LNCAP (cell line): Measurements from ENCODE around the gene TSPAN10.
A peak's percentile ranks its signal among the peaks of the same experiment; 100 is the strongest.

Source experiments
- CTCF ChIP-seq: fragments of 450-650 bp; IDR thresholded peaks from 2 replicates; pipeline ENCODE4 v1.5.1; 2017; ENCODE audit warnings: mild to moderate bottlenecking

The TSPAN10 gene

DNA sequence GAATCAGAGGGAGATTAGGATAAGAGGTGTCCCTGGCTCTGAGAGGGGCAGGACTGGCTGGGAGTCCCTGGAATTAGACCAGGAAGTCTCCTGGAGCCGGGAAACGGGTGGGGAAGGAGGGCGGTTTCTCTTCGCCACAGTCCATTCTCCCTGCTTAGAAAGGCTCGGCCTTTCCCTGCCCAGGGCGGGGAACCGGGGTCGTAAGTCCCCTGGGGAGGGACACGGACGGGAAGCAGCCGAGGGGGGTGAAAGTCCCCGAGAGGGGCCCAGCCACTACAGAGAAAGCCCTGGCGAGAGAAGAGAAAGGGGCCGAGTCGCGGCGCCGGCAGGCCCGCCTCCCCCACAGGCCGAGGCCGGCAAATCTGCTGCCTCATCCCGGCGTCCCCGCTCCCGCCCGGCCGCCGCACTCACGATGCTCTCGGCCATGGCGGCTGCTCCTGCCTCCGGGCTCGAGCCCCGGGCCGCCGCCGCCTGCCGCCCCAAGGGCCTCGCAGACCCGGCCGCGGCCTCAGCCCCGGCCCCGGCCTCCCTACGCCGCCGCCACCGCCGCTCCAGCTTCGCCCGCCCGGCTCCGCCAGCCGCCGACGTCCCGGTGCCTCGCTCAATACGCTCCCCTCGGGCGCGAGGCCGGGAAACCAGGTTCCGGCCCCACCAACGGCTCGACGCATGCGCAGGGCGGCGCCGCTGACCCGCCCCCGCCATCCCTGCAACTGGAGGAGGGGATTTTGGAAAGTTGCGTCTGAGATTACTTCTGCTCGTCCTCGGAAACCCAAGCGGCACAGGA is at the start of gene TSPAN10, which contains the start of gene NPLOC4:
Gene TSPAN10 (plus strand): TSS at position 692 of the 784 bp plus-strand sequence. CDS start 5,217 bp downstream, outside the sequence.
Gene NPLOC4 (minus strand): TSS at position 608 of the 784 bp plus-strand sequence. CDS start 182 bp downstream, at position 426.
- no peak for TF ChIP-seq CTCF

DNA sequence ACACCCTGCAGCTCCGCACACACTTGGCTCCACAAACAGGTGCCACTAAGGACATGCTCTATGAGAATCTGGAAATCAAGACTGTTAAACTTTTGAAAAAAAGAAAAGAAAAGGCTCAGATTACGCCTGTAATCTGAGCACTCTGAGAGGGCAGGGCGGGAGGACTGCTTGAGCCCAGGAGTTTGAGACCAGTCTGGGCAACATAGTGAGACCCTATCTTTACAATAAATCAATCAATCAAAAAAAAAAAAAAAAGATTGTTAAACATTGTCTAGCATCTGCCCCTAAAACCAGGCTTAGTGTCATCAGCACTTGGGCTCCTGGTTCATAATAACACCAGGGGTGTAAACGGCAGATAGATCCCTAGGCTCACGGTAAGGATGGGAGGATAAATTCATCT is 47.4 kb upstream of the TSPAN10 start:
- TF ChIP-seq CTCF = no peak

GRCh38 chr17:81590121-81590520 is 46.9 kb upstream of the TSPAN10 start:
- no peak for TF ChIP-seq CTCF

DNA sequence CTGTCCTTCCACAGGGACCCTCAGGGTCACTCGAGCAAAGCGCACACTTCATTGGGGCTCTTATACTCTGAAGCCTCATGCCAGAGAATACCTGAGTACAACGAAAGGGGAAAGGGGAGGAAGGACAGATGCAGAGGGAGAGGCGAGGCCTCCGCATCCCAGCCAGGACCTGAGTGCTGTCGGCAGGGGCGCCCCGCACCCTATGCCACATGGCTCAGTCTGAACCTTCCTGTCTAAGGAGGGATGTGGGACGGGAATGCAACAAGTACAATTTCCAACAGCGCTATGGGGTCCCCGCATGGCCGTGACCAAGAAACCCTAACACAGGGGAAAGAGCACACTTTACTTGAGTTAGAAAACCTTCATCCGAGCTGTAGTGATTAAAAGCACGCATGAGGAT is 45.0 kb upstream of the TSPAN10 start:
- TF ChIP-seq CTCF = no peak

GRCh38 chr17:81593105-81593871 is 43.7 kb upstream of the TSPAN10 start:
- no peak for TF ChIP-seq CTCF

GRCh38 chr17:81599719-81600486 is 37.1 kb upstream of the TSPAN10 start:
- TF ChIP-seq CTCF = no peak

DNA sequence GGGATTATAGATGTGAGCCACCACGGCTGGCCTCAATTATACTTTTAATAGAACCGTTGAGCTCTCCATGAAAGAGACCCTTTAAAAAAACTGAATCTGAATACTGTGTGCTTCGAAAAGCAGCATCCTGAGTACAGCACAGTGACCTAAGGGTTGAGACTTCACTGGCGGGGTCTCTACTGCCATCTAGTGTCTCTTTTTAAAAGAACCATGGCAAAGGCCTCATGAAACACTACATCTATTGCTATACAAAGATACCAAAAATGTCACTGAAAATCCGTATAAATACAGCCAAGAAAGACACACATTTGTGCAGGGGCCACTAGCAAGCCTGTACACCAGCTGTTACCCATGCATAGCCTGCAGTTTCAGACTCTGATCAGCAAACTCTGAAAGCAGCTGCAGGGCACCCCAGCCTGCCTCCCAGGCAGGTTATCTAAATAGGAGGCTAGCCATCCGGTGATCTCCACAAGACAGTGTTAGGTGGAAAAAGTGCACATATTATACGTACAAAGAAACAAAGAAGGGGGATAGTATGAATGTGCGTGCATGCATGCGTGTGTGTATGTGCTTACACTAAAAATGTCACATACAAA is 35.4 kb upstream of the TSPAN10 start:
- peak; percentile 73 for TF ChIP-seq CTCF
